Activated CD4-positive, alpha-beta T cell treated with anti-CD3 and anti-CD28 coated beads, Interleukin-2, amount 10 ng/mL, durations not matched to agents 24 days and 14 days (primary cell): ENCODE results near the gene ACTG1. TPM values are rescaled to one million over a fixed set of nuclear protein-coding genes. Genes with fewer than 3 reads are reported as not detected.
A peak's percentile ranks its signal among the peaks of the same experiment; 100 is the strongest.

Experiments used
- DNase-seq: peaks from one replicate; pipeline ENCODE4 v3.0.0; 2022
- H3K27ac Mint-ChIP-seq: one replicate; pipeline ENCODE4 v1.8.0; 2022; ENCODE audit warnings: mild to moderate bottlenecking, mixed read lengths
- H3K27me3 Mint-ChIP-seq: one replicate; pipeline ENCODE4 v1.8.0; 2022; ENCODE audit warnings: mixed read lengths
- H3K36me3 Mint-ChIP-seq: one replicate; pipeline ENCODE4 v1.8.0; 2022; ENCODE audit warnings: low read depth, mild to moderate bottlenecking, mixed read lengths
- H3K4me1 Mint-ChIP-seq: one replicate; pipeline ENCODE4 v1.8.0; 2021; ENCODE audit warnings: mixed read lengths
- H3K4me3 Mint-ChIP-seq: one replicate; pipeline ENCODE4 v1.8.0; 2022; ENCODE audit warnings: mild to moderate bottlenecking, moderate library complexity, mixed read lengths
- H3K9me3 Mint-ChIP-seq: one replicate; pipeline ENCODE4 v1.8.0; 2021; ENCODE audit warnings: mixed read lengths
- intact Hi-C: fragments of 100-400 bp; cut with micrococcal nuclease; formaldehyde crosslinking; loops from one replicate; pipeline ENCODE4 v1.15.1; 2023
- total RNA-seq: library from RNA; stranded (reverse); gene quantifications from 2 replicates; pipeline ENCODE4 v1.2.3, GENCODE V29; 2022

ACTG1 gene
- total RNA-seq = 3,353 and 3,420 TPM in 2 replicates

DNA sequence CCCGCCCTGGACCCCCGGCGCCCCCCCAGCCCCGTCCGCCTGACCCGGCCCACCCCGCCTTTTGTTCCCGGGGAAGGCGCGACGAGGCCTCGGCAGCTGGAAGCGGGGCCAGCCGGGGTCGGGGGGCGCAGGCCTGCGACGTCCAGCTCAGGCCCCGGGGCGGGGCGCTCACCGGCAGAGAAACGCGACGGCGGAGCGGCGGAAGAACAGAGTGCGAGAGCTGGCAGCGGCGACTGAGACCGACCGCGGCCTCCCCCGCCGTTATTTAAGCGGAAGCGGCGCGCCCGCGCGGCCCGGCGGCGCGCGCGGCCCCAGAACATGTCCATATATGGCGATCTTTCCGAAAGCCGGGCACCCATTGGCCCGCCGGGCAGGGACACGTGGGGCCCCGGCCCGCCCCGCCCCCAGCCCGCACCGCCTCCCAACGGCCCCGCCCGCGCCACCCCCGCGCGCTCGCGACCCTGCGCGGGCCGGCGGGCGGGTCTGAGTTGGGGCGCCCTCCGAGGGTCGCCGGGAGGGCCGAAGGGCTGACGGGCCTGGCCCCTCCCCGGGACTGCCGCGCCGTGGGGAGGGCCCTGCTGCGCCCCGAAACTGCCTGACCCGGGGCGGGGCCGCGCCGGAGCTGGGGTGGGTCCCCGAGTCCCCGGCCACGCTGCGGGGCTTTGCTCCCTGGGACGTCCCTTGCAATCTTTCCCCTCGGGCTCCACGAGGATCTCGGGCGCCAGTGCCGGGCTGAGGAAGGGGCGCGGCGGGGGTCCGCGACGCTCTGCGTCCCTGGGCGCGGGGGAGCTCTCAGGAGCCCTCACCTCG is at the start of gene ACTG1:
ACTG1 (minus strand) TSS at position 238 of the 810 bp plus-strand sequence. CDS start 445 bp downstream, outside the sequence.
- intact Hi-C loops = loop anchor here (1.0 to 5.0 kb wide), 4 partner anchors 28 to 360 kb away; partner anchors contain the start of genes ARHGDIA and FAAP100
- Mint-ChIP-seq H3K4me1 (peaks cover 34% of the 10 kb centered on the region), H3K27me3 (peaks cover 2% of the 10 kb centered on the region), H3K27ac (peak within 1 kb of the TSS; percentile 93), H3K4me3 (peak within 1 kb of the TSS; percentile 99), H3K36me3 (peaks cover 47% of the 10 kb centered on the region), H3K9me3 (no peaks in the 10 kb centered on the region)
- DNase-seq = peak; percentile 97

GRCh38 chr17:81561494-81561885 is 48.9 kb upstream of the ACTG1 start:
- H3K27me3 Mint-ChIP-seq = no peaks in the 10 kb centered on the region
- no peak for DNase-seq
- peaks cover 41% of the 10 kb centered on the region for H3K36me3 Mint-ChIP-seq
- intact Hi-C loops = no loop called here
- no peaks in the 10 kb centered on the region for H3K4me1 Mint-ChIP-seq
- no peak overlapping the region for H3K27ac Mint-ChIP-seq
- no peaks in the 10 kb centered on the region for H3K9me3 Mint-ChIP-seq
- H3K4me3 Mint-ChIP-seq = no peak overlapping the region

- no peaks in the 10 kb centered on the region for H3K9me3 Mint-ChIP-seq
- H3K4me1 Mint-ChIP-seq = peaks cover 3% of the 10 kb centered on the region
- peaks cover 27% of the 10 kb centered on the region for H3K36me3 Mint-ChIP-seq
- intact Hi-C loops = no loop called here
- DNase-seq = no peak
- no peak overlapping the region for H3K27ac Mint-ChIP-seq
- no peak overlapping the region for H3K4me3 Mint-ChIP-seq
- H3K27me3 Mint-ChIP-seq = no peaks in the 10 kb centered on the region
Observed at GRCh38 chr17:81558941-81559806, 46.6 kb upstream of the ACTG1 start.

- DNase-seq = no peak
- no peak overlapping the region for H3K4me3 Mint-ChIP-seq
- H3K27ac Mint-ChIP-seq = no peak overlapping the region
- H3K27me3 Mint-ChIP-seq = no peaks in the 10 kb centered on the region
- H3K4me1 Mint-ChIP-seq = peaks cover 13% of the 10 kb centered on the region
- intact Hi-C loops = no loop called here
- peaks cover 28% of the 10 kb centered on the region for H3K36me3 Mint-ChIP-seq
- H3K9me3 Mint-ChIP-seq = no peaks in the 10 kb centered on the region
Observed at GRCh38 chr17:81558115-81558468, 45.5 kb upstream of the ACTG1 start.

DNA sequence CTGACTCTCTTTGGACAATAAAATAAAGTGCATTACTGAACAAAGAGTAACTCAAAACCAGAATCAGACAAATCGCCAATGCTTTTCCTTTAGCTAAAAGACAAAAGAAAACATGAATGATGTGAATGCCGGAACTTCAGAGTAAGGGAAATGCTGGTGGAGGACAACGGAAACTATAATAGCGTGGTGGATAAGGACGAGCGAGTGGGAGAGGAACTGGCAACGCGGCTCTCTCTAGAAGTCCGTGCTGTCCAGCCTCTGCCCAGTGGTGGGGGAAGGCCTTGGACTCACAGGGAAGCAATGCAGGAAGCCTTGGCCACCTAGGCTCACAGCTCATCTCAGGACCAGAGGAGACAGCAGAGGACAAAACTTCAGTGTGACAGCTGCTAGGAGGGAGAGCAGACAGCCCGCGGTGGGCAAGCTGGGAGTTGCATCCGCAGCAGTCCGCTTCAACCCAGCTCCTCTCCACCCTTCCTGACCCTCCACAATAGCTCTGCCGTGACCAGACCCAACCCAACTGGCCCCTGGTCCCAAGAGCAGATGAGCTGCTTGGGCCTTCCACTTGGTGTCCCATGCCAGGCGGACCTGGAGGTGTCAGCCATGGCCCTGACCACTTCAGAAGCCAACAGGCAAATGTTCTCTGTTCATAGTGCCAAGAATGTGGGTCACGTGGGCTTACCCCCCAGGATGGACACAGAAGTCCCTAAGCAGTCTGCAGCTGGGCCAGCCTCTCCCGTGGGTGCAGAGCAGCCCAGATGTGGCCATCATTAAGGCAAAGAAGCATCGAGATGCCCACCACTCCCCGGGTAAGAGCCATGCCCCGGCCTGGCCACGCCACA is 44.9 kb upstream of the ACTG1 start:
- intact Hi-C loops = no loop called here
- DNase-seq = no peak
- Mint-ChIP-seq H3K4me3 (no peak overlapping the region), H3K27me3 (no peaks in the 10 kb centered on the region), H3K27ac (no peak overlapping the region), H3K9me3 (no peaks in the 10 kb centered on the region), H3K4me1 (peaks cover 13% of the 10 kb centered on the region), H3K36me3 (peaks cover 25% of the 10 kb centered on the region)

DNA sequence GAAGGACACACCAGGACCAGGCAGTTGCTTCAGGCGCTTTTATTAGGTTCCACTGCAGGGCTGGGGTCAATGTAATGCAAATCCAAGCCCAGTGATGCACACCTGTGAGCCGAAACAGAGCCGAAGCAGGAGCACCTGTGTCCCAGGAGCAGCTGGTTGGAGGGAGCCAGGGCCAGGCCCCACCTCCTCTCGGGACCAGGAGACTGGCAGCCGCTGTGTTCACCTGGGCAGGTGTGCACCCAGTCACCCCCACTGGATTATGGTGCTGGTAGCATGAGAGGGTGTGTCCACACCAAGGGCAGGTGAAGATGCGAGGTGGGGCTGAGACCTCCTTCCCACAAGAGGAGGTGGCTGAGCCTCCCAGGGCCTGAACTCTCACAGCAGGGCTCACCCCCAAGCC is 44.3 kb upstream of the ACTG1 start:
- Mint-ChIP-seq H3K27ac (no peak overlapping the region), H3K9me3 (no peaks in the 10 kb centered on the region), H3K27me3 (no peaks in the 10 kb centered on the region), H3K4me1 (peaks cover 13% of the 10 kb centered on the region), H3K4me3 (no peak overlapping the region), H3K36me3 (peaks cover 23% of the 10 kb centered on the region)
- intact Hi-C loops = no loop called here
- no peak for DNase-seq

- intact Hi-C loops = no loop called here
- Mint-ChIP-seq H3K27ac (no peak overlapping the region), H3K4me3 (no peak overlapping the region), H3K9me3 (no peaks in the 10 kb centered on the region), H3K27me3 (no peaks in the 10 kb centered on the region), H3K4me1 (peaks cover 17% of the 10 kb centered on the region), H3K36me3 (peaks cover 25% of the 10 kb centered on the region)
- DNase-seq = no peak
Observed at GRCh38 chr17:81556175-81556691, 43.6 kb upstream of the ACTG1 start.

DNA sequence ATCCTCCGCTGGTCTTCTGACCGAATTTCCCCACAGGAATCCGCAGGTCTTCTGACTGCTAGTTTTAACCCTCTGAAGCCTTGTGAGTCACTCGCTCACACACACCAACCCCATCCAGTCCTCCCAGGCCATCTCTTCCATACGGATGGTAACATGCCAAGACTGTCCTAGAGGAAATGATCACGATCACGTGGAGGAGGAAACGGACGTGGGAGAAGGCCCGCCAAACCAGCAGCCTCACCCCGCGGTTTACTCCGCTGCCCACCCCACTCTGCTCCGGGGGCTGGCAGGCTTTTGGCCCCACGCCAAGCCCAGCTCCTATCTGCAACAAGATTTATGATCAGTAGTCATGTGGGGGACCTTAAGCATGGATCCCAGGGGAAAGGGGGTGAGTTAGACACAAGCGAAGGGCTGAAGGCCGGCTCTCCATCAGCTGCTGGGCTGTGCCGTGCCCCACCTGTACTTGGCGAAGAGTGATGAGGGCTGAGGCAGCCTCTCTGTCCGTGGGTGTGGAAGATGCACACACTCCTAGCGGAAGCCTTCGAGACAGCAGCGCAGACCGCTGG is 41.1 kb upstream of the ACTG1 start:
- H3K9me3 Mint-ChIP-seq = no peaks in the 10 kb centered on the region
- DNase-seq = no peak
- peaks cover 24% of the 10 kb centered on the region for H3K4me1 Mint-ChIP-seq
- peak overlapping the region; percentile 91 for H3K4me3 Mint-ChIP-seq
- H3K36me3 Mint-ChIP-seq = peaks cover 34% of the 10 kb centered on the region
- intact Hi-C loops = loop anchor here (1.0 to 5.0 kb wide), 5 partner anchors 41 to 314 kb away; partner anchors contain the start of genes ACTG1, MRPL12, NDUFAF8 and TEPSIN
- peak overlapping the region; percentile 94 for H3K27ac Mint-ChIP-seq
- H3K27me3 Mint-ChIP-seq = no peaks in the 10 kb centered on the region

- H3K4me1 Mint-ChIP-seq = peaks cover 24% of the 10 kb centered on the region
- H3K27ac Mint-ChIP-seq = peak overlapping the region; percentile 94
- H3K36me3 Mint-ChIP-seq = peaks cover 31% of the 10 kb centered on the region
- H3K27me3 Mint-ChIP-seq = no peaks in the 10 kb centered on the region
- H3K9me3 Mint-ChIP-seq = no peaks in the 10 kb centered on the region
- intact Hi-C loops = loop anchor here (1.0 to 5.0 kb wide), 5 partner anchors 40 to 314 kb away; partner anchors contain the start of genes ACTG1, MRPL12, NDUFAF8 and TEPSIN
- H3K4me3 Mint-ChIP-seq = peak overlapping the region; percentile 91
- DNase-seq = peak; percentile 92
Observed at GRCh38 chr17:81553018-81553615, 40.5 kb upstream of the ACTG1 start.

- no peaks in the 10 kb centered on the region for H3K27me3 Mint-ChIP-seq
- intact Hi-C loops = loop anchor here (1.0 to 5.0 kb wide), 5 partner anchors 40 to 313 kb away; partner anchors contain the start of genes ACTG1, MRPL12, NDUFAF8 and TEPSIN
- H3K36me3 Mint-ChIP-seq = peaks cover 26% of the 10 kb centered on the region
- peak within 1 kb of the TSS; percentile 94 for H3K27ac Mint-ChIP-seq
- no peaks in the 10 kb centered on the region for H3K9me3 Mint-ChIP-seq
- peaks cover 24% of the 10 kb centered on the region for H3K4me1 Mint-ChIP-seq
- DNase-seq = peak; percentile 96
- peak within 1 kb of the TSS; percentile 91 for H3K4me3 Mint-ChIP-seq
Observed at GRCh38 chr17:81552244-81553017, 39.8 kb upstream of the ACTG1 start, which contains the start of gene FAAP100. Gene FAAP100, minus strand, starts transcription at chr17:81552353. Its CDS starts 23 bp downstream, at chr17:81552330.

GRCh38 chr17:81551458-81552243 is 39.1 kb upstream of the ACTG1 start:
- Mint-ChIP-seq H3K4me1 (peaks cover 24% of the 10 kb centered on the region), H3K4me3 (peak overlapping the region; percentile 91), H3K27ac (peak overlapping the region; percentile 83), H3K36me3 (peaks cover 23% of the 10 kb centered on the region), H3K27me3 (no peaks in the 10 kb centered on the region), H3K9me3 (no peaks in the 10 kb centered on the region)
- peak; percentile 77 for DNase-seq
- intact Hi-C loops = loop anchor here (2.0 to 5.0 kb wide), 4 partner anchors 39 to 299 kb away; partner anchors contain the start of genes ACTG1 and MRPL12
